DOHH2 (cell line): ENCODE measurements around the gene CEP112.

ENCODE experiments used
- H3F3A ChIP-seq: fragments of 200-600 bp; sonication (generic), shearing (Covaris generic); 2 replicates; pipeline ENCODE4 v1.6.0; 2016; ENCODE audit warnings: antibody characterized with exemption, mild to moderate bottlenecking; ENCODE audit not compliant: control insufficient read depth, insufficient read depth
- H3K27ac ChIP-seq: fragments of 200-600 bp; sonication (generic); 2 replicates; pipeline ENCODE4 v1.5.1; 2014; ENCODE audit warnings: low read depth, mild to moderate bottlenecking, low read length, moderate library complexity
- H3K27me3 ChIP-seq: fragments of 200-600 bp; sonication (generic); 2 replicates; pipeline ENCODE4 v1.6.1; 2014; ENCODE audit warnings: mild to moderate bottlenecking, low read length, mixed read lengths; ENCODE audit not compliant: control insufficient read depth
- H3K36me3 ChIP-seq: fragments of 200-600 bp; sonication (generic); 2 replicates; pipeline ENCODE4 v1.6.1; 2014; ENCODE audit warnings: mild to moderate bottlenecking, low read length, moderate library complexity, mixed read lengths; ENCODE audit not compliant: control insufficient read depth
- H3K4me1 ChIP-seq: fragments of 200-600 bp; sonication (generic); 2 replicates; pipeline ENCODE4 v1.6.1; 2014; ENCODE audit warnings: mild to moderate bottlenecking, low read length, mixed read lengths; ENCODE audit not compliant: control insufficient read depth
- H3K4me2 ChIP-seq: fragments of 200-600 bp; sonication (generic); 2 replicates; pipeline ENCODE4 v1.6.0; 2014; ENCODE audit warnings: mild to moderate bottlenecking, low read length, moderate library complexity
- H3K4me3 ChIP-seq: fragments of 200-600 bp; sonication (generic); 2 replicates; pipeline ENCODE4 v1.5.1; 2014; ENCODE audit warnings: mild to moderate bottlenecking, low read length, mixed read lengths
- H3K79me2 ChIP-seq: fragments of 200-600 bp; sonication (generic); 2 replicates; pipeline ENCODE4 v1.6.1; 2014; ENCODE audit warnings: mild to moderate bottlenecking, low read length, mixed read lengths; ENCODE audit not compliant: control insufficient read depth
- H3K9me2 ChIP-seq: fragments of 200-600 bp; sonication (generic); replicated peaks from 2 replicates; pipeline ENCODE4 v1.6.1; 2014; ENCODE audit warnings: mild to moderate bottlenecking, low read length, mixed read lengths; ENCODE audit not compliant: control insufficient read depth
- H3K9me3 ChIP-seq: fragments of 200-600 bp; sonication (generic); 2 replicates; pipeline ENCODE4 v1.6.1; 2014; ENCODE audit warnings: antibody characterized with exemption, low read length, mixed read lengths; ENCODE audit not compliant: control insufficient read depth, insufficient read depth
- H4K20me1 ChIP-seq: fragments of 200-600 bp; sonication (generic); 2 replicates; pipeline ENCODE4 v1.6.0; 2014; ENCODE audit warnings: low read depth, mild to moderate bottlenecking, antibody characterized with exemption, low read length, moderate library complexity; ENCODE audit not compliant: control insufficient read depth, insufficient read depth
- CTCF ChIP-seq: fragments of 200-600 bp; sonication (generic); IDR thresholded peaks from one replicate; pipeline ENCODE4 v1.5.1; 2014; ENCODE audit warnings: antibody characterized with exemption, mild to moderate bottlenecking, low read depth, low read length; ENCODE audit not compliant: poor library complexity, severe bottlenecking
- EZH2phosphoT487 ChIP-seq: fragments of 200-600 bp; sonication (generic); IDR thresholded peaks from 2 replicates; pipeline ENCODE4 v1.6.1; 2017; ENCODE audit warnings: borderline replicate concordance, mild to moderate bottlenecking, antibody characterized with exemption, low read length, moderate library complexity, mixed read lengths

Gene CEP112

GRCh38 chr17:65985571-65985970 is 206.4 kb downstream of the CEP112 start:
- no peak for TF ChIP-seq CTCF
- no peak for TF ChIP-seq EZH2phosphoT487

GRCh38 chr17:65984299-65984698 is 207.6 kb downstream of the CEP112 start:
- Histone ChIP-seq H3K79me2 (no peaks in the 10 kb centered on the region), H3K27me3 (no peaks in the 10 kb centered on the region), H3K4me3 (no peak overlapping the region), H3K27ac (no peak overlapping the region), H3K9me2 (no peaks in the 10 kb centered on the region), H4K20me1 (no peaks in the 10 kb centered on the region), H3K9me3 (peaks cover 3% of the 10 kb centered on the region; the same call in 1 of the 2 replicates), H3F3A (no peaks in the 10 kb centered on the region), H3K36me3 (no peaks in the 10 kb centered on the region), H3K4me1 (no peaks in the 10 kb centered on the region), H3K4me2 (no peak overlapping the region)
- TF ChIP-seq CTCF (no peak), EZH2phosphoT487 (no peak)

More at GRCh38 chr17:65985571-65985970, 206.4 kb downstream of the CEP112 start:
- Histone ChIP-seq H4K20me1 (no peaks in the 10 kb centered on the region), H3K27ac (no peak overlapping the region), H3K9me3 (peaks cover 3% of the 10 kb centered on the region; the same call in 1 of the 2 replicates), H3F3A (no peaks in the 10 kb centered on the region), H3K4me3 (no peak overlapping the region), H3K36me3 (no peaks in the 10 kb centered on the region), H3K4me2 (no peak overlapping the region), H3K79me2 (no peaks in the 10 kb centered on the region), H3K27me3 (no peaks in the 10 kb centered on the region), H3K4me1 (0 out of 2 replicates have a peak, but pooled peaks cover 3% of the 10 kb centered on the region), H3K9me2 (no peaks in the 10 kb centered on the region)

GRCh38 chr17:65978871-65979270 is 213.1 kb downstream of the CEP112 start:
- Histone ChIP-seq H3K9me2 (no peaks in the 10 kb centered on the region), H3F3A (no peaks in the 10 kb centered on the region), H3K27ac (0 out of 2 replicates have a peak overlapping the region, but pooled peaks have one; percentile 4), H3K4me2 (peak overlapping the region; percentile 33), H4K20me1 (no peaks in the 10 kb centered on the region), H3K79me2 (no peaks in the 10 kb centered on the region), H3K4me1 (peaks cover 9% of the 10 kb centered on the region), H3K4me3 (no peak overlapping the region), H3K9me3 (no peaks in the 10 kb centered on the region), H3K36me3 (no peaks in the 10 kb centered on the region), H3K27me3 (no peaks in the 10 kb centered on the region)
- no peak for TF ChIP-seq EZH2phosphoT487
- TF ChIP-seq CTCF = no peak

GRCh38 chr17:65977041-65977440 is 214.9 kb downstream of the CEP112 start:
- H4K20me1 ChIP-seq = no peaks in the 10 kb centered on the region

More at GRCh38 chr17:65977041-65977440, 214.9 kb downstream of the CEP112 start:
- H3K4me2 ChIP-seq = no peak overlapping the region
- H3K79me2 ChIP-seq = no peaks in the 10 kb centered on the region
- TF ChIP-seq CTCF (no peak), EZH2phosphoT487 (no peak)
- no peaks in the 10 kb centered on the region for H3F3A ChIP-seq
- no peaks in the 10 kb centered on the region for H3K9me3 ChIP-seq
- peaks cover 9% of the 10 kb centered on the region for H3K4me1 ChIP-seq
- no peak overlapping the region for H3K4me3 ChIP-seq
- no peak overlapping the region for H3K27ac ChIP-seq
- H3K36me3 ChIP-seq = no peaks in the 10 kb centered on the region
- no peaks in the 10 kb centered on the region for H3K9me2 ChIP-seq
- no peaks in the 10 kb centered on the region for H3K27me3 ChIP-seq
